Mesenchymal stem cell (in vitro differentiated cells and primary cell): ENCODE results near the gene HERC2.
A peak's percentile ranks its signal among the peaks of the same experiment; 100 is the strongest.

Experiments used
- DNase-seq: peaks from one replicate; pipeline ENCODE4 v3.0.0-alpha.2; 2013
- H2AFZ ChIP-seq: one replicate; pipeline ENCODE4 v1.6.1; 2013; ENCODE audit warnings: low read depth, mild to moderate bottlenecking, control low read depth, inconsistent platforms, low read length, moderate library complexity
- H2AK5ac ChIP-seq: 2 replicates; pipeline ENCODE4 v1.6.1; 2013; ENCODE audit warnings: low read length, moderate library complexity, mild to moderate bottlenecking, inconsistent platforms; ENCODE audit not compliant: severe bottlenecking
- H2BK120ac ChIP-seq: one replicate; pipeline ENCODE4 v1.6.1; 2013; ENCODE audit warnings: low read depth, mild to moderate bottlenecking, inconsistent platforms, low read length, moderate library complexity
- H2BK12ac ChIP-seq, 2 experiments: one replicate each; pipeline ENCODE4 v1.6.1; 2013; ENCODE audit warnings: inconsistent platforms in 2 of 2, low read length in 2 of 2, mild to moderate bottlenecking in 2 of 2, moderate library complexity in 2 of 2, control low read depth in 1 of 2
- H2BK15ac ChIP-seq: one replicate; pipeline ENCODE4 v1.6.1; 2013; ENCODE audit warnings: mild to moderate bottlenecking, low read depth, inconsistent platforms; ENCODE audit not compliant: poor library complexity, severe bottlenecking
- H2BK5ac ChIP-seq: 2 replicates; pipeline ENCODE4 v1.6.1; 2013; ENCODE audit warnings: low read depth, mild to moderate bottlenecking, low read length, control low read depth, inconsistent platforms; ENCODE audit not compliant: poor library complexity, severe bottlenecking
- H3K14ac ChIP-seq, 2 experiments: one replicate each; pipeline ENCODE4 v1.6.1; 2013; ENCODE audit warnings: inconsistent platforms in 2 of 2, low read length in 2 of 2, control low read depth in 1 of 2, mild to moderate bottlenecking in 1 of 2, moderate library complexity in 1 of 2
- H3K18ac ChIP-seq, 2 experiments: one replicate each; pipeline ENCODE4 v1.6.1; 2013; ENCODE audit warnings: inconsistent platforms in 2 of 2, low read length in 2 of 2, control low read depth in 1 of 2, low read depth in 1 of 2, mild to moderate bottlenecking in 1 of 2
- H3K23ac ChIP-seq, 2 experiments: one replicate each; pipeline ENCODE4 v1.6.1; 2013; ENCODE audit warnings: inconsistent platforms in 2 of 2, low read length in 2 of 2, mild to moderate bottlenecking in 2 of 2, moderate library complexity in 2 of 2, control low read depth in 1 of 2
- H3K27ac ChIP-seq: 2 replicates; pipeline ENCODE4 v1.5.1; 2013; ENCODE audit warnings: mild to moderate bottlenecking, moderate library complexity, low read length, control low read depth, inconsistent platforms; ENCODE audit not compliant: poor library complexity, severe bottlenecking
- H3K27me3 ChIP-seq, 2 experiments: 2 replicates each; pipeline versions ENCODE4 v1.6.1 to v1.7.0; 2013; ENCODE audit warnings: low read length in 2 of 2, mild to moderate bottlenecking in 2 of 2, moderate library complexity in 2 of 2, control low read depth in 1 of 2, inconsistent platforms in 1 of 2; ENCODE audit not compliant: control insufficient read depth in 1 of 2, insufficient read depth in 1 of 2
- H3K36me3 ChIP-seq, 2 experiments: 2 replicates each; pipeline versions ENCODE4 v1.6.1 to v1.7.0; 2013; ENCODE audit warnings: low read length in 2 of 2, control low read depth in 1 of 2, inconsistent platforms in 1 of 2, low read depth in 1 of 2, mild to moderate bottlenecking in 1 of 2; ENCODE audit not compliant: insufficient read depth in 2 of 2, control insufficient read depth in 1 of 2
- H3K4ac ChIP-seq, 2 experiments: one replicate each; pipeline ENCODE4 v1.6.1; 2013; ENCODE audit warnings: inconsistent platforms in 2 of 2, low read length in 2 of 2, mild to moderate bottlenecking in 2 of 2, moderate library complexity in 2 of 2, control low read depth in 1 of 2, low read depth in 1 of 2
- H3K4me1 ChIP-seq: 2 replicates; pipeline ENCODE4 v1.6.1; 2013; ENCODE audit warnings: low read depth, low read length, control low read depth; ENCODE audit not compliant: control insufficient read depth, insufficient read depth
- H3K4me2 ChIP-seq: 2 replicates; pipeline ENCODE4 v1.6.1; 2013; ENCODE audit warnings: low read length, mild to moderate bottlenecking, inconsistent platforms; ENCODE audit not compliant: poor library complexity, severe bottlenecking
- H3K4me3 ChIP-seq, 2 experiments: 2 replicates each; pipeline versions ENCODE4 v1.5.1 to v1.7.0; 2013; ENCODE audit warnings: low read length in 2 of 2, mild to moderate bottlenecking in 2 of 2, control low read depth in 1 of 2, low read depth in 1 of 2; ENCODE audit not compliant: insufficient read depth in 1 of 2
- H3K79me1 ChIP-seq: replicated peaks from 2 replicates; pipeline ENCODE4 v1.6.1; 2013; ENCODE audit warnings: mild to moderate bottlenecking, control low read depth, low read length, inconsistent platforms; ENCODE audit not compliant: poor library complexity, severe bottlenecking
- H3K9ac ChIP-seq: 2 replicates; pipeline ENCODE4 v1.7.0; 2013; ENCODE audit warnings: mild to moderate bottlenecking, low read length, moderate library complexity
- H3K9me3 ChIP-seq: 2 replicates; pipeline ENCODE4 v1.7.0; 2013; ENCODE audit warnings: mild to moderate bottlenecking, low read length; ENCODE audit not compliant: control insufficient read depth
- H4K8ac ChIP-seq: one replicate; pipeline ENCODE4 v1.6.1; 2013; ENCODE audit warnings: inconsistent platforms, mild to moderate bottlenecking, low read length, moderate library complexity
- H4K91ac ChIP-seq: one replicate; pipeline ENCODE4 v1.6.1; 2013; ENCODE audit warnings: mild to moderate bottlenecking, low read length, inconsistent platforms
- WGBS: methylation state at CpG from one replicate; pipeline ENCODE4 v1.1.7; 2013; ENCODE audit warnings: mixed read lengths; 5-methylcytosine and 5-hydroxymethylcytosine counted together

HERC2 gene

GRCh38 chr15:28181366-28181765 lies 140.6 kb downstream of the HERC2 start:
- Histone ChIP-seq H3K36me3 (peaks cover 34 to 88% of the 10 kb centered on the region in 2 experiments), H3K18ac (no peak overlapping the region), H3K4me2 (no peak overlapping the region), H4K91ac (no peak overlapping the region), H3K14ac (no peak overlapping the region), H3K27me3 (no peaks in the 10 kb centered on the region), H2BK120ac (no peak overlapping the region), H3K27ac (no peak overlapping the region), H2AFZ (no peak overlapping the region), H2BK15ac (no peak overlapping the region), H2BK5ac (no peak overlapping the region), H3K79me1 (peaks cover 20% of the 10 kb centered on the region), H3K9me3 (no peaks in the 10 kb centered on the region), H4K8ac (no peak overlapping the region), H3K4me3 (no peak overlapping the region), H2BK12ac (no peak overlapping the region), H3K23ac (no peak overlapping the region), H3K4me1 (no peaks in the 10 kb centered on the region), H3K4ac (no peak overlapping the region), H3K9ac (no peak overlapping the region), H2AK5ac (no peak overlapping the region)
- 66% methylated on average over 2 of the region's 2 CpGs for WGBS
- DNase-seq: no peak

- Histone ChIP-seq H3K4me1 (no peaks in the 10 kb centered on the region), H3K4ac (no peak overlapping the region), H3K79me1 (peaks cover 21% of the 10 kb centered on the region), H2BK12ac (no peak overlapping the region), H3K4me2 (no peak overlapping the region), H3K27me3 (no peaks in the 10 kb centered on the region), H3K14ac (no peak overlapping the region), H4K91ac (no peak overlapping the region), H3K9ac (no peak overlapping the region), H2BK5ac (no peak overlapping the region), H3K9me3 (no peaks in the 10 kb centered on the region), H2AK5ac (no peak overlapping the region), H2BK15ac (no peak overlapping the region), H2BK120ac (no peak overlapping the region), H2AFZ (no peak overlapping the region), H3K18ac (no peak overlapping the region), H3K27ac (no peak overlapping the region), H3K36me3 (peaks cover 43 to 93% of the 10 kb centered on the region in 2 experiments), H3K23ac (no peak overlapping the region), H3K4me3 (no peak overlapping the region), H4K8ac (no peak overlapping the region)
- 97% methylated on average over 4 of the region's 4 CpGs for WGBS
- DNase-seq: no peak
These were observed 142.7 kb downstream of the HERC2 start for GRCh38 chr15:28179270-28179669.

DNA sequence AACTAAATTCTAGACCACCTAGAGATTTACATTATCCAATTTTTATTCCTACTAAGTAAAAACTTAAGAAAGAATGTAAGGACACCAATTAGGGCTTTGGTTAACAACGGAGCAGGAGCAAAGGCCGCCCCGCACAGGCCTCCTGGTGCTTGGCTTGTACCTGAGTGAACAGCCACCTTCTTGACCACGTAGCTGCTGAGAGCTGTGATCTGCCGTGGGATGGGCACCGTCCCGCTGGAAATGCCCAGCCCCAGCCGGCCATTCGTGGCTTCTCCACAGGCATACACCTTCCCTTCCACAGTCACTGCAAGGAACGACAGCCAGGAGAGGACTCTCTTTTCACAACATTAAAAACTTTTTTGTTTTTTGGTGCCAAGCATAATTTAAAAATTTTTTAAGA lies 143.3 kb downstream of the HERC2 start:
- Histone ChIP-seq H4K91ac (peak overlapping the region; percentile 15), H3K27me3 (no peaks in the 10 kb centered on the region), H3K4ac (no peak overlapping the region), H3K36me3 (peaks cover 44 to 94% of the 10 kb centered on the region in 2 experiments), H3K79me1 (peaks cover 19% of the 10 kb centered on the region), H2BK5ac (no peak overlapping the region), H2AK5ac (no peak overlapping the region), H3K4me3 (no peak overlapping the region), H3K9me3 (no peaks in the 10 kb centered on the region), H2AFZ (no peak overlapping the region), H3K23ac (no peak overlapping the region), H3K4me1 (no peaks in the 10 kb centered on the region), H2BK12ac (no peak overlapping the region), H3K4me2 (no peak overlapping the region), H2BK120ac (no peak overlapping the region), H3K9ac (no peak overlapping the region), H4K8ac (no peak overlapping the region), H3K27ac (no peak overlapping the region), H3K18ac (no peak overlapping the region), H2BK15ac (no peak overlapping the region), H3K14ac (no peak overlapping the region)
- no peak for DNase-seq
- 98% methylated on average over 7 of the region's 10 CpGs for WGBS

DNA sequence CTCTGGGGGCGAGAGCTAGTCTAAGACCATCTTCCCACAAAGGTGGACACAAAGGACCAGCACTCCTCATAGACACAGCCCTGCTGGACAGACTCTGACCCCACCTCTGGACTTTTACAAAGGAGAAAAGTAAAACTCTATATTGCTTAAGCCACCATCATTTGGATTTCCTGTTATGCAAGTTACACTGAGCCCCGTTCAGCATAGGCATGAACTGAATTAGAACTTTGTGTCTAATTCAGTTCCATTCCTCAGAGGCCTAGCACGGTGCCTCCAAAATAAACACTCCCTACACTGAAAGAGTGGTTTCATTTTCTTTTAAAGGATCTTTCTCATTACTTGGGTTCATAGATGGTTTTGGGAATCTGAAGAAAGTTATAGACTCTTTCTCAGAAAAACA lies 143.7 kb downstream of the HERC2 start:
- H3K9ac ChIP-seq: no peak overlapping the region
- H2BK120ac ChIP-seq: no peak overlapping the region
- no peak overlapping the region for H2AK5ac ChIP-seq
- no peaks in the 10 kb centered on the region for H3K4me1 ChIP-seq
- H3K4ac ChIP-seq: no peak overlapping the region
- no peak overlapping the region for H3K27ac ChIP-seq
- no peak overlapping the region for H3K23ac ChIP-seq
- no peak overlapping the region for H3K14ac ChIP-seq
- no peak overlapping the region for H3K4me3 ChIP-seq
- no peak overlapping the region for H3K18ac ChIP-seq
- no peak overlapping the region for H3K4me2 ChIP-seq
- 80% methylated on average over 2 of the region's 3 CpGs for WGBS
- H2BK5ac ChIP-seq: no peak overlapping the region
- H4K8ac ChIP-seq: no peak overlapping the region
- H3K9me3 ChIP-seq: no peaks in the 10 kb centered on the region
- no peak overlapping the region for H4K91ac ChIP-seq
- H3K36me3 ChIP-seq: peaks cover 47 to 94% of the 10 kb centered on the region in 2 experiments
- H2BK15ac ChIP-seq: no peak overlapping the region
- no peak overlapping the region for H2AFZ ChIP-seq
- H3K79me1 ChIP-seq: peaks cover 19% of the 10 kb centered on the region
- no peaks in the 10 kb centered on the region for H3K27me3 ChIP-seq
- H2BK12ac ChIP-seq: no peak overlapping the region
- peak; percentile 4 for DNase-seq
